ENCODE measurements around the gene POMP. TPM values are rescaled to one million over a fixed set of nuclear protein-coding genes. Genes with fewer than 3 reads are reported as not detected.
A peak's percentile ranks its signal among the peaks of the same experiment; 100 is the strongest.

The POMP gene
- total RNA-seq, 1 experiment from 2014 or later = 107 TPM

- POLR2A ChIA-PET = no interaction called here
- Histone ChIP-seq H3K27ac (ENCODE audit: low read depth, low read length) (no peak overlapping the region), H3K4me1 (ENCODE audit: control insufficient read depth in 1 of 2, insufficient read depth in 2 of 2, low read length in 2 of 2) (no peaks in the 10 kb centered on the region), H3K9me2 (ENCODE audit: insufficient read depth) (no peaks in the 10 kb centered on the region), H3K9me3 (ENCODE audit: control insufficient read depth in 1 of 2, insufficient read depth in 1 of 2, low read depth in 1 of 2, low read length in 2 of 2) (no peaks in the 10 kb centered on the region), H4K20me1 (ENCODE audit: insufficient read depth) (peaks cover 7% of the 10 kb centered on the region; the same call in 1 of the 2 replicates), H2AFZ (ENCODE audit: low read depth, low read length, poor library complexity, severe bottlenecking) (no peak overlapping the region), H3K27me3 (ENCODE audit: insufficient read depth, low read length) (no peaks in the 10 kb centered on the region), H3K4me2 (ENCODE audit: low read length) (no peak overlapping the region), H3K4me3 (replicated peaks in 1 of 2; ENCODE audit: low read depth in 1 of 2, low read length in 2 of 2) (no peak overlapping the region), H3K9ac (ENCODE audit: low read length) (no peak overlapping the region), H3K36me3 (ENCODE audit: control insufficient read depth in 1 of 2, insufficient read depth in 2 of 2, low read length in 2 of 2) (peaks cover 31 to 48% of the 10 kb centered on the region in 2 experiments), H3K79me2 (ENCODE audit: insufficient read depth, low read length) (peaks cover 15% of the 10 kb centered on the region)
- CTCF ChIA-PET = interaction anchor here (0.6 kb wide), 1 partner anchor 118 kb away, joined by 4 read pairs; no protein-coding TSS in a partner anchor
- no peak for ATAC-seq
- DNase-seq (ENCODE audit: low read depth, low spot score) = no peak
- TF ChIP-seq ZNF274 (IDR thresholded peaks at IDR 0.05; ENCODE audit: low read depth, low read length) (no peak), JUND (IDR thresholded peaks at IDR 0.05) (no peak), EZH2 (IDR thresholded peaks at IDR 0.05) (no peak), EGR1 (IDR thresholded peaks at IDR 0.05; ENCODE audit: low read depth) (no peak), CBX3 (IDR thresholded peaks at IDR 0.05; ENCODE audit: low read depth) (no peak), RAD21 (IDR thresholded peaks at IDR 0.05; ENCODE audit: low read depth) (peak; percentile 25), ELF1 (IDR thresholded peaks at IDR 0.05; ENCODE audit: borderline replicate concordance, low read depth) (no peak), CTCF (IDR thresholded peaks at IDR 0.05 in 2 of 3, conservative IDR thresholded peaks at IDR 0.05 in 1 of 3; ENCODE audit: borderline replicate concordance in 1 of 3, insufficient read depth in 1 of 3, low read depth in 2 of 3, low read length in 2 of 3) (0 out of 6 replicates have a peak, but pooled peaks of 1 of the 3 experiments have one; percentile 23)
- TF ChIP-seq, protein P1, sequence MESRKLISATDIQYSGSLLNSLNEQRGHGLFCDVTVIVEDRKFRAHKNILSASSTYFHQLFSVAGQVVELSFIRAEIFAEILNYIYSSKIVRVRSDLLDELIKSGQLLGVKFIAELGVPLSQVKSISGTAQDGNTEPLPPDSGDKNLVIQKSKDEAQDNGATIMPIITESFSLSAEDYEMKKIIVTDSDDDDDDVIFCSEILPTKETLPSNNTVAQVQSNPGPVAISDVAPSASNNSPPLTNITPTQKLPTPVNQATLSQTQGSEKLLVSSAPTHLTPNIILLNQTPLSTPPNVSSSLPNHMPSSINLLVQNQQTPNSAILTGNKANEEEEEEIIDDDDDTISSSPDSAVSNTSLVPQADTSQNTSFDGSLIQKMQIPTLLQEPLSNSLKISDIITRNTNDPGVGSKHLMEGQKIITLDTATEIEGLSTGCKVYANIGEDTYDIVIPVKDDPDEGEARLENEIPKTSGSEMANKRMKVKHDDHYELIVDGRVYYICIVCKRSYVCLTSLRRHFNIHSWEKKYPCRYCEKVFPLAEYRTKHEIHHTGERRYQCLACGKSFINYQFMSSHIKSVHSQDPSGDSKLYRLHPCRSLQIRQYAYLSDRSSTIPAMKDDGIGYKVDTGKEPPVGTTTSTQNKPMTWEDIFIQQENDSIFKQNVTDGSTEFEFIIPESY (IDR thresholded peaks at IDR 0.05; ENCODE audit: extremely low read depth, insufficient replicate concordance, low read length) = no peak
- RAD21 ChIA-PET (ENCODE audit: low non-redundant PET in 1 of 2, low total read pairs in 2 of 2, uncharacterized antibody in 2 of 2, unreplicated experiment in 2 of 2) = no interaction called here
- no TSS peak for BruUV-seq (replicated peaks)
- intact Hi-C loops (cut with micrococcal nuclease) = loop anchor here (1.0 kb wide), 1 partner anchor 117 kb away; no protein-coding TSS in a partner anchor
Observed at GRCh38 chr13:28678809-28679208, 19.9 kb downstream of the POMP start.

Data from HCT116 (cell line).